ENCODE data around the gene CHRNB4.

- TF ChIP-seq CTCF (IDR thresholded peaks at IDR 0.05; ENCODE audit: low read depth, low read length, poor library complexity, severe bottlenecking) (no peak), EZH2phosphoT487 (IDR thresholded peaks at IDR 0.05; ENCODE audit: borderline replicate concordance, low read length) (no peak)
These were observed 15.3 kb downstream of the CHRNB4 start for GRCh38 chr15:78625606-78626280.
